ENCODE measurements around the gene DARS1. TPM values are rescaled to one million over a fixed set of nuclear protein-coding genes. Genes with fewer than 3 reads are reported as not detected.
A peak's percentile ranks its signal among the peaks of the same experiment; 100 is the strongest.

Gene DARS1
- 40.3 to 52.3 TPM (median 48.2 TPM) in 3 replicates for total RNA-seq
- long read RNA-seq, transcript DARS-201 (16 exons, 2,361 nt): major isoform, 113 of 122 reads
- long read RNA-seq, partial matches to known transcripts: 1 of 122 reads
- long read RNA-seq, other reads (novel, unspliced or antisense): 6 of 122 reads

DNA sequence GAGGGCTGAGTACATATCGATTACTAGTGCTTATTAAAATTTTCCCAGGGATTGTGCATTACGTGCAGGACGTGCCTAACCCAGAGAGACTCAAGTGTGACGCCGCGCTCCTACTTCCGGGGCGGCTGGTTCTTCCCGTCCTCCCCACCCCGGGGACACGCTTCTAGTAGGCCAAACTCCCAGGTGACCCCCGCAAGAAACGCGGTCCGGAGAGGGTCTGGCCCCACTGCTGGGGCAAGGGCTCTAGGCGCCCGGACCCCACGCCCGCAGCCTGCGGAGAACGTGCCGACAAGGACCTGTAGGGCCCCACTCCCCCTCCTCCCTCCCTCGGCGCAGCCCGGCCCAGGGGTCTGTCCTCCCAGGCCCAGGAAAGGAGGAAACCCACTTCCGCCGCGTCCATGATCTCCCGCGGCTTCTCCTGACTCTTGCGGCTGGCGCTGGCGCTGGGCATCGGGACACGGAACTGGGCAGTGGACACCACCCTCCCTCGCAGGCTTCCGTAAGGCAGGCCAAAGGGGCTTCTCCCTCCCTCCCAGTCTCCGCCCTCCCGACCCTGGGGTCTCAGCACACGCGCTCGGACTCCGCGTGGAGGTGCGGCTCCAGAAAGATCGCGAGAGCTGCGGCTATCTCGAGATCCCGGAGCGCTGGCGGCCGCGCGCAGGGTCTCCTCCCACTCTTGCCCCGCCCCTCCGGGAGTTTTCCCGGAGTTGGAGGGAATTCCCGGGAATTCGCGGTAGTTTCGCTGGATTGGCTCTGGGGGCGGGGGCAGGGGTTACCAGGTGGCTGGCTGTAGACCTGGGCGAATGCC, at the start of gene DARS1:
TSS of gene DARS1 (minus strand) at position 609 of the 808 bp plus-strand sequence. CDS start at position 451, 158 bp downstream.
- peak within 1 kb of the TSS; percentile 95 for H3K4me3 Mint-ChIP-seq (ENCODE audit: unreplicated experiment)
- H3K9me3 Mint-ChIP-seq (ENCODE audit: low read depth): no peaks in the 10 kb centered on the region
- peaks cover 10% of the 10 kb centered on the region for H3K36me3 Mint-ChIP-seq (ENCODE audit: low read depth)
- peaks cover 13% of the 10 kb centered on the region for H3K4me1 Mint-ChIP-seq (ENCODE audit: low read depth)
- peak; percentile 97 for DNase-seq (ENCODE audit: low spot score)
- no peaks in the 10 kb centered on the region for H3K27me3 Mint-ChIP-seq (ENCODE audit: low read depth)
- TF ChIP-seq CTCF (IDR thresholded peaks at IDR 0.05): no peak
- peak within 1 kb of the TSS; percentile 97 for H3K27ac Mint-ChIP-seq (ENCODE audit: unreplicated experiment)

- Mint-ChIP-seq H3K27ac (ENCODE audit: unreplicated experiment) (no peak overlapping the region), H3K4me1 (ENCODE audit: low read depth) (no peaks in the 10 kb centered on the region), H3K4me3 (ENCODE audit: unreplicated experiment) (no peak overlapping the region), H3K36me3 (ENCODE audit: low read depth) (no peaks in the 10 kb centered on the region), H3K27me3 (ENCODE audit: low read depth) (peaks cover 32% of the 10 kb centered on the region), H3K9me3 (ENCODE audit: low read depth) (no peaks in the 10 kb centered on the region)
- no peak for TF ChIP-seq CTCF (IDR thresholded peaks at IDR 0.05)
- DNase-seq (ENCODE audit: low spot score): no peak
Observed at GRCh38 chr2:136034629-136035028, 49.2 kb upstream of the DARS1 start.

GRCh38 chr2:136032817-136033535, 47.5 kb upstream of the DARS1 start:
- Mint-ChIP-seq H3K9me3 (ENCODE audit: low read depth) (no peaks in the 10 kb centered on the region), H3K36me3 (ENCODE audit: low read depth) (no peaks in the 10 kb centered on the region), H3K27me3 (ENCODE audit: low read depth) (peaks cover 29% of the 10 kb centered on the region), H3K4me3 (ENCODE audit: unreplicated experiment) (no peak overlapping the region), H3K4me1 (ENCODE audit: low read depth) (no peaks in the 10 kb centered on the region), H3K27ac (ENCODE audit: unreplicated experiment) (no peak overlapping the region)
- no peak for TF ChIP-seq CTCF (IDR thresholded peaks at IDR 0.05)
- DNase-seq (ENCODE audit: low spot score): no peak

- H3K36me3 Mint-ChIP-seq (ENCODE audit: low read depth): no peaks in the 10 kb centered on the region
- H3K4me1 Mint-ChIP-seq (ENCODE audit: low read depth): no peaks in the 10 kb centered on the region
- no peak overlapping the region for H3K4me3 Mint-ChIP-seq (ENCODE audit: unreplicated experiment)
- H3K9me3 Mint-ChIP-seq (ENCODE audit: low read depth): no peaks in the 10 kb centered on the region
- DNase-seq (ENCODE audit: low spot score): no peak
- H3K27ac Mint-ChIP-seq (ENCODE audit: unreplicated experiment): no peak overlapping the region
- H3K27me3 Mint-ChIP-seq (ENCODE audit: low read depth): peaks cover 26% of the 10 kb centered on the region
- no peak for TF ChIP-seq CTCF (IDR thresholded peaks at IDR 0.05)
Observed at GRCh38 chr2:136032192-136032591, 46.8 kb upstream of the DARS1 start.

GRCh38 chr2:136031711-136032110, 46.3 kb upstream of the DARS1 start:
- Mint-ChIP-seq H3K4me3 (ENCODE audit: unreplicated experiment) (no peak overlapping the region), H3K27me3 (ENCODE audit: low read depth) (peaks cover 24% of the 10 kb centered on the region), H3K9me3 (ENCODE audit: low read depth) (no peaks in the 10 kb centered on the region), H3K36me3 (ENCODE audit: low read depth) (no peaks in the 10 kb centered on the region), H3K27ac (ENCODE audit: unreplicated experiment) (no peak overlapping the region), H3K4me1 (ENCODE audit: low read depth) (no peaks in the 10 kb centered on the region)
- no peak for DNase-seq (ENCODE audit: low spot score)
- no peak for TF ChIP-seq CTCF (IDR thresholded peaks at IDR 0.05)

Measured in chondrocyte (in vitro differentiated cells).